ENCODE measurements around the gene NT5C3B. TPM values are rescaled to one million over a fixed set of nuclear protein-coding genes. Genes with fewer than 3 reads are reported as not detected.
A peak's percentile ranks its signal among the peaks of the same experiment; 100 is the strongest.

NT5C3B gene
- total RNA-seq, 1 experiment from 2014 or later, result 78.8 TPM

DNA sequence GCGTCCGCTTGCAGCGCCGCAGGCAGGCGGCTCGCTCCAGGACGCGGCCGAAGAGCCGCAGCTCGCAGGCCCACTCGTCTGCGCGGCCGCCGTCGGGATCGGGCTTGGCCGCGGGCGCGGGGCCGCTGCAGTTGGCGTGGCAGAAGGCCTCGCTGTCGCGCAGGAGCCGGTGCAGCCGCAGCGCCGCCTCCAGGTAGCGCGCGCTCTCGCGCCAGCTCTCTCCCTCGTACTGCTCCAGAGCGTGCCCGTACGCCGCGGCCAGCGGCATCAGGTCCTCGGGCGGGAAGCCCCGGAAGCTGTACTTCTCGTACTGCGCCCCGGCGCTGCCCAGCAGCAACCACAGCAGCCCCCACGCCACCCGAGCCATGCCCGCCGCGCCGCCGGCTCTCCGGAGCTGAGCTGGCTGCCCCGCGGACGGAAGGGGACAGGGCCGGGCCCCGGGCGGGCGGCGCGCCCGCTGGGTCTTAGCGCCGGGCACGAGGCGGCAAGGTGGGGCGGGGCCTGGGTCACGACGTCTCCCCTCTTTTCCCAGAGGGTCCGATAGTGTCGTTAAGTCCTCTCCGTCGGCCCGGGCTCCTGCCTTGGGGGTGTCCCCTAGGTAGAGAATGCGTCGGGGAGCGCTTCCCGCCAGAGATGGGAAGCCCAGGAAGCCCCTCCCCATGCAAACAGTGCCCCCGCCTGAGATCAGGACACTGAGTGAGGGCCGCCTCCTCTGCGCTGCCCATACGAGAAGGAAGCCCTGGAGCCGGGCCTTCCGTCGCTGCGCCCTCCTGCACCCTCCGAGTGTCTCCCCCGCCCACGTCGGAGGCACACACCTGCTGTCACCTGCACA lies 24.3 kb downstream of the NT5C3B start, which contains the start of gene P3H4:
P3H4 (minus strand) TSS at position 401 of the 832 bp plus-strand sequence; CDS start at position 367, 34 bp downstream.
- Histone ChIP-seq H3K9me2 (replicated peaks; ENCODE audit: low read length) (no peaks in the 10 kb centered on the region), H4K20me1 (ENCODE audit: low read length) (no peaks in the 10 kb centered on the region), H3K4me1 (ENCODE audit: insufficient read depth, low read length) (peaks cover 27% of the 10 kb centered on the region), H3K79me2 (ENCODE audit: low read length) (peaks cover 49% of the 10 kb centered on the region), H3K27ac (ENCODE audit: low read length) (peak within 1 kb of the TSS; percentile 65), H3K27me3 (ENCODE audit: low read length) (no peaks in the 10 kb centered on the region), H2AFZ (ENCODE audit: low read length) (peak within 1 kb of the TSS; percentile 88), H3K9me3 (ENCODE audit: low read length) (no peaks in the 10 kb centered on the region), H3K36me3 (ENCODE audit: low read depth, low read length) (no peaks in the 10 kb centered on the region), H3K4me3 (ENCODE audit: low read length) (peak within 1 kb of the TSS; percentile 85), H3K4me2 (ENCODE audit: low read length) (peak within 1 kb of the TSS; percentile 99), H3F3A (ENCODE audit: low read length, unreplicated experiment) (no peaks in the 10 kb centered on the region), H3K9ac (ENCODE audit: low read length) (peak within 1 kb of the TSS; percentile 83)
- BruUV-seq (replicated peaks), result no TSS peak
- peak; percentile 70 for DNase-seq
- no peak for TF ChIP-seq EZH2 (IDR thresholded peaks at IDR 0.05; ENCODE audit: low read length, unreplicated experiment)
- TF ChIP-seq, protein P1, sequence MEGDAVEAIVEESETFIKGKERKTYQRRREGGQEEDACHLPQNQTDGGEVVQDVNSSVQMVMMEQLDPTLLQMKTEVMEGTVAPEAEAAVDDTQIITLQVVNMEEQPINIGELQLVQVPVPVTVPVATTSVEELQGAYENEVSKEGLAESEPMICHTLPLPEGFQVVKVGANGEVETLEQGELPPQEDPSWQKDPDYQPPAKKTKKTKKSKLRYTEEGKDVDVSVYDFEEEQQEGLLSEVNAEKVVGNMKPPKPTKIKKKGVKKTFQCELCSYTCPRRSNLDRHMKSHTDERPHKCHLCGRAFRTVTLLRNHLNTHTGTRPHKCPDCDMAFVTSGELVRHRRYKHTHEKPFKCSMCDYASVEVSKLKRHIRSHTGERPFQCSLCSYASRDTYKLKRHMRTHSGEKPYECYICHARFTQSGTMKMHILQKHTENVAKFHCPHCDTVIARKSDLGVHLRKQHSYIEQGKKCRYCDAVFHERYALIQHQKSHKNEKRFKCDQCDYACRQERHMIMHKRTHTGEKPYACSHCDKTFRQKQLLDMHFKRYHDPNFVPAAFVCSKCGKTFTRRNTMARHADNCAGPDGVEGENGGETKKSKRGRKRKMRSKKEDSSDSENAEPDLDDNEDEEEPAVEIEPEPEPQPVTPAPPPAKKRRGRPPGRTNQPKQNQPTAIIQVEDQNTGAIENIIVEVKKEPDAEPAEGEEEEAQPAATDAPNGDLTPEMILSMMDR (conservative IDR thresholded peaks at IDR 0.05; ENCODE audit: low read depth, low read length), result peak; percentile 52
- TF ChIP-seq EZH2phosphoT487 (IDR thresholded peaks at IDR 0.05; ENCODE audit: borderline replicate concordance, low read length), result no peak
- intact Hi-C loops (cut with micrococcal nuclease), result no loop called here
- POLR2A ChIA-PET (ENCODE audit: unreplicated experiment), result interaction anchor here (0.5 kb wide), 1 partner anchor 94 kb away, joined by 3 read pairs; no protein-coding TSS in a partner anchor
- CTCF ChIA-PET, result interaction anchor here (0.5 to 0.6 kb wide), 2 partner anchors 27 to 947 kb away, joined by 3 read pairs; no protein-coding TSS in a partner anchor
- peak; percentile 72 for ATAC-seq

DNA sequence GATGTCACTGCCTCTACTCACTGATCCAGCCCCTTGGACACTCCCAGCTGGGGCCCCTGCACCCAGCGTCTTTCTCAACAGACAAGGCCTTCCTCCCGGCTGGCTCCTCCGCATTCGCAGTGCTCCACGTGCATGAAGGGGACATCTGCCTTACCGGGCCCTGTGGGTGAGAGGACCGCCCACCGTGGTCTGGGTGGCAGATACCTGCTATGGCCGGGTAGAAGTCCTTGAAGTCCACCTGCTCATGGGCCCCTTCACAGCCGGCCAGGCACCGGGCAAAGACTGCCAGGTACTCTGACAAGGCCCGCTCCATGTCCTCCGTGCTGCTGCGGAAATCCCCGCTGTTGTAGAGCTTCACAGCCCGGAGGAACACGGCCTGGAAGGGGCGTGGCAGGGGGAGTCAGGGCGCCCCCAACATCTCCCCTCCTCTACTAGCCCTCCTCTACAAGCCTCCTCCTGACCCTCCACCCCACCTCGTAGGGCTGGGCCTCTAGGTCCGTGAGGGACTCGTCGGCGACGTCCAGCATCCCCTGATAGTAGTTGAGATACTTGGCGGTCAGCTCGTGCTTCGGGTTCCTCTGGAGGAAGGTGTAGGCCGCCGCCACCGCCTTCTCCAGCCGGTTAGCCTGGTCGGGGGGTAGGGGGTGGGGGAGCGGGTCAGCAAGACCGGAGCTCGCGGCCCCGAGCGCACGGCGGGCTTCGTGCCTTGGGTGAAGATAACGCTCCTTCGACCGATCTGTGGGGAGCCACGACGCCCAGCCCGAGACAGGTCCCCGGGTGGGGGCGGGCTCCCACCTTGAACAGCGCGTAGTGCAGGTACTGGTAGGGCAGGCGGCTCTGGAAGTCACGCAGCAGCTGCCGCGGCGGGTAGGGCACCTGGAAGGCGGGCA lies 25.1 kb downstream of the NT5C3B start:
- ChIA-PET CTCF (interaction anchor here (0.5 to 0.6 kb wide), 2 partner anchors 26 to 948 kb away, joined by 3 read pairs; no protein-coding TSS in a partner anchor), POLR2A (ENCODE audit: unreplicated experiment) (no interaction called here)
- TF ChIP-seq EZH2 (IDR thresholded peaks at IDR 0.05; ENCODE audit: low read length, unreplicated experiment) (no peak), EZH2phosphoT487 (IDR thresholded peaks at IDR 0.05; ENCODE audit: borderline replicate concordance, low read length) (no peak)
- TF ChIP-seq, protein P1 (conservative IDR thresholded peaks at IDR 0.05; ENCODE audit: low read depth, low read length), result no peak
- ATAC-seq (peak; percentile 6), DNase-seq (no peak)
- Histone ChIP-seq H3K27me3 (ENCODE audit: low read length) (no peaks in the 10 kb centered on the region), H3K4me1 (ENCODE audit: insufficient read depth, low read length) (peaks cover 27% of the 10 kb centered on the region), H3K9ac (ENCODE audit: low read length) (peak overlapping the region; percentile 83), H3K36me3 (ENCODE audit: low read depth, low read length) (no peaks in the 10 kb centered on the region), H3K4me3 (ENCODE audit: low read length) (peak overlapping the region; percentile 85), H3K4me2 (ENCODE audit: low read length) (peak overlapping the region; percentile 99), H3K79me2 (ENCODE audit: low read length) (peaks cover 49% of the 10 kb centered on the region), H3K27ac (ENCODE audit: low read length) (peak overlapping the region; percentile 65), H3K9me3 (ENCODE audit: low read length) (no peaks in the 10 kb centered on the region), H2AFZ (ENCODE audit: low read length) (peak overlapping the region; percentile 88; the same call in 1 of the 2 replicates), H3K9me2 (replicated peaks; ENCODE audit: low read length) (no peaks in the 10 kb centered on the region), H4K20me1 (ENCODE audit: low read length) (no peaks in the 10 kb centered on the region), H3F3A (ENCODE audit: low read length, unreplicated experiment) (no peaks in the 10 kb centered on the region)
- intact Hi-C loops (cut with micrococcal nuclease), result no loop called here
- TSS peak; percentile 37 for BruUV-seq (replicated peaks)
